ENCODE measurements around the gene CACNA1A.

The CACNA1A gene

GRCh38 chr19:13277104-13277809 lies 229.0 kb downstream of the CACNA1A start:
- CTCF ChIA-PET, result interaction anchor here (0.8 to 5.8 kb wide), 28 partner anchors 9 to 462 kb away, joined by 3 to 61 read pairs (median 4); no protein-coding TSS in a partner anchor
- POLR2A ChIA-PET, result no interaction called here
- DNase-seq (ENCODE audit: extremely low spot score), result peak; percentile 79
- peak; percentile 62 for TF ChIP-seq CTCF (IDR thresholded peaks at IDR 0.05; ENCODE audit: control extremely low read depth, extremely low read depth, low read depth, missing control alignments)

- ChIA-PET POLR2A (no interaction called here), CTCF (interaction anchor here (1.8 to 5.8 kb wide), 3 partner anchors 12 to 314 kb away, joined by 6 to 61 read pairs (median 22); no protein-coding TSS in a partner anchor)
- no peak for DNase-seq (ENCODE audit: extremely low spot score)
- TF ChIP-seq CTCF (IDR thresholded peaks at IDR 0.05; ENCODE audit: control extremely low read depth, extremely low read depth, low read depth, missing control alignments), result no peak
Measured at GRCh38 chr19:13275016-13275722, 231.1 kb downstream of the CACNA1A start.

GRCh38 chr19:13270514-13271105 lies 235.7 kb downstream of the CACNA1A start:
- ChIA-PET CTCF (interaction anchor here (1.2 to 2.5 kb wide), 3 partner anchors 9 to 319 kb away, joined by 3 to 16 read pairs (median 6); no protein-coding TSS in a partner anchor), POLR2A (no interaction called here)
- no peak for DNase-seq (ENCODE audit: extremely low spot score)
- no peak for TF ChIP-seq CTCF (IDR thresholded peaks at IDR 0.05; ENCODE audit: control extremely low read depth, extremely low read depth, low read depth, missing control alignments)

GRCh38 chr19:13269348-13269747 lies 236.9 kb downstream of the CACNA1A start:
- no peak for TF ChIP-seq CTCF (IDR thresholded peaks at IDR 0.05; ENCODE audit: control extremely low read depth, extremely low read depth, low read depth, missing control alignments)
- POLR2A ChIA-PET, result no interaction called here
- CTCF ChIA-PET, result interaction anchor here (2.2 to 2.7 kb wide), 2 partner anchors 9 to 74 kb away, joined by 12 read pairs; no protein-coding TSS in a partner anchor
- no peak for DNase-seq (ENCODE audit: extremely low spot score)

GRCh38 chr19:13267889-13268288 lies 238.4 kb downstream of the CACNA1A start:
- ChIA-PET POLR2A (no interaction called here), CTCF (interaction anchor here (1.4 to 2.7 kb wide), 3 partner anchors 10 to 453 kb away, joined by 3 to 12 read pairs (median 12); no protein-coding TSS in a partner anchor)
- TF ChIP-seq CTCF (IDR thresholded peaks at IDR 0.05; ENCODE audit: control extremely low read depth, extremely low read depth, low read depth, missing control alignments), result no peak

GRCh38 chr19:13267131-13267530 lies 239.1 kb downstream of the CACNA1A start:
- ChIA-PET CTCF (interaction anchor here (2.7 kb wide), 1 partner anchor 71 kb away, joined by 12 read pairs; no protein-coding TSS in a partner anchor), POLR2A (no interaction called here)
- TF ChIP-seq CTCF (IDR thresholded peaks at IDR 0.05; ENCODE audit: control extremely low read depth, extremely low read depth, low read depth, missing control alignments), result no peak
- no peak for DNase-seq (ENCODE audit: extremely low spot score)

More at GRCh38 chr19:13267889-13268288, 238.4 kb downstream of the CACNA1A start:
- DNase-seq (ENCODE audit: extremely low spot score), result no peak

Measured in GM10248 (cell line).